DND-41 (cell line): ENCODE results near the gene GPR17.

ENCODE experiments used
- ATAC-seq: fragments of 200-7000 bp; cut with Tn5 transposase; 3 replicates; pipeline ENCODE4 v1.9.1; 2021; ENCODE audit warnings: low read depth; ENCODE audit not compliant: insufficient read depth
- DNase-seq: peaks from one replicate; pipeline ENCODE4 v3.0.0-alpha.2; 2020
- H2AFZ ChIP-seq: 2 replicates; pipeline ENCODE4 v1.6.0; 2012; ENCODE audit warnings: low read depth, low read length
- H3K27ac ChIP-seq: 2 replicates; pipeline ENCODE4 v1.5.1; 2012; ENCODE audit warnings: low read length, inconsistent platforms
- H3K27me3 ChIP-seq: fragments of 200-600 bp; sonication (generic); 2 replicates; pipeline ENCODE4 v1.6.0; 2012; ENCODE audit warnings: low read length, mild to moderate bottlenecking, inconsistent platforms; ENCODE audit not compliant: insufficient read depth, poor library complexity
- H3K36me3 ChIP-seq: 2 replicates; pipeline ENCODE4 v1.5.1; 2012; ENCODE audit warnings: low read length, inconsistent platforms; ENCODE audit not compliant: insufficient read depth
- H3K4me1 ChIP-seq: 2 replicates; pipeline ENCODE4 v1.5.1; 2012; ENCODE audit warnings: mild to moderate bottlenecking, low read length; ENCODE audit not compliant: insufficient read depth
- H3K4me2 ChIP-seq: 2 replicates; pipeline ENCODE4 v1.6.0; 2012; ENCODE audit warnings: mild to moderate bottlenecking, moderate library complexity, low read length, inconsistent platforms; ENCODE audit not compliant: insufficient read depth
- H3K4me3 ChIP-seq, 2 experiments: fragments of 200-600 bp in 1 of 2; shearing (Covaris generic) in 1 of 2; 2 replicates each; pipeline ENCODE4 v1.5.1; 2012 to 2016; ENCODE audit warnings: inconsistent platforms in 2 of 2, low read length in 2 of 2, mild to moderate bottlenecking in 2 of 2, low read depth in 1 of 2, moderate library complexity in 1 of 2
- H3K79me2 ChIP-seq: 2 replicates; pipeline ENCODE4 v1.6.0; 2012; ENCODE audit warnings: low read length, inconsistent platforms; ENCODE audit not compliant: insufficient read depth
- H3K9ac ChIP-seq: 2 replicates; pipeline ENCODE4 v1.6.0; 2012; ENCODE audit warnings: low read depth, mild to moderate bottlenecking, inconsistent platforms, low read length, moderate library complexity
- H3K9me3 ChIP-seq: 2 replicates; pipeline ENCODE4 v1.5.1; 2012; ENCODE audit warnings: low read length, moderate library complexity, mild to moderate bottlenecking, inconsistent platforms; ENCODE audit not compliant: insufficient read depth, severe bottlenecking
- H4K20me1 ChIP-seq: 2 replicates; pipeline ENCODE4 v1.6.0; 2012; ENCODE audit warnings: low read length; ENCODE audit not compliant: insufficient read depth
- CTCF ChIP-seq: IDR thresholded peaks from 2 replicates; pipeline ENCODE4 v1.5.1; 2012; ENCODE audit warnings: borderline replicate concordance, low read length, moderate library complexity, mild to moderate bottlenecking; ENCODE audit not compliant: poor library complexity, severe bottlenecking; ENCODE audit errors: extremely low read depth
- EZH2 ChIP-seq: IDR thresholded peaks from 3 replicates; pipeline ENCODE4 v1.6.1; 2012; ENCODE audit warnings: borderline replicate concordance, low read depth, mild to moderate bottlenecking, moderate library complexity, low read length, inconsistent platforms; ENCODE audit not compliant: severe bottlenecking

Gene GPR17

GRCh38 chr2:127650785-127651380, 4.9 kb downstream of the GPR17 start:
- ATAC-seq (no peak), DNase-seq (no peak)
- Histone ChIP-seq H2AFZ (no peak overlapping the region), H3K36me3 (no peaks in the 10 kb centered on the region), H3K4me1 (peaks cover 61% of the 10 kb centered on the region), H3K79me2 (no peaks in the 10 kb centered on the region), H3K27me3 (no peaks in the 10 kb centered on the region), H3K4me3 (no peak overlapping the region), H3K27ac (peak overlapping the region; percentile 92), H4K20me1 (no peaks in the 10 kb centered on the region), H3K4me2 (no peak overlapping the region), H3K9ac (no peak overlapping the region), H3K9me3 (no peaks in the 10 kb centered on the region)
- TF ChIP-seq CTCF: no peak
- TF ChIP-seq EZH2: no peak

- no peak for ATAC-seq
- Histone ChIP-seq H3K79me2 (no peaks in the 10 kb centered on the region), H3K36me3 (no peaks in the 10 kb centered on the region), H3K4me1 (peaks cover 55% of the 10 kb centered on the region), H3K4me3 (no peak overlapping the region), H4K20me1 (no peaks in the 10 kb centered on the region), H3K27ac (peak overlapping the region; percentile 92; the same call in 1 of the 2 replicates), H3K4me2 (no peak overlapping the region), H3K9ac (no peak overlapping the region), H3K9me3 (no peaks in the 10 kb centered on the region), H3K27me3 (no peaks in the 10 kb centered on the region), H2AFZ (no peak overlapping the region)
- DNase-seq: no peak
- TF ChIP-seq EZH2: no peak
- TF ChIP-seq CTCF: no peak
Measured at GRCh38 chr2:127651381-127651809, 5.4 kb downstream of the GPR17 start.

GRCh38 chr2:127651971-127652550, 6.1 kb downstream of the GPR17 start:
- ATAC-seq (no peak), DNase-seq (no peak)
- H2AFZ ChIP-seq: no peak overlapping the region
- no peaks in the 10 kb centered on the region for H4K20me1 ChIP-seq
- H3K4me2 ChIP-seq: no peak overlapping the region
- H3K4me3 ChIP-seq: no peak overlapping the region
- H3K27ac ChIP-seq: peak overlapping the region; percentile 60
- no peaks in the 10 kb centered on the region for H3K79me2 ChIP-seq
- H3K9me3 ChIP-seq: no peaks in the 10 kb centered on the region
- peaks cover 49% of the 10 kb centered on the region for H3K4me1 ChIP-seq
- no peak overlapping the region for H3K9ac ChIP-seq
- no peak for TF ChIP-seq EZH2
- no peak for TF ChIP-seq CTCF
- H3K36me3 ChIP-seq: no peaks in the 10 kb centered on the region
- no peaks in the 10 kb centered on the region for H3K27me3 ChIP-seq
